Measurements from ENCODE around the gene NDRG3.

DNA sequence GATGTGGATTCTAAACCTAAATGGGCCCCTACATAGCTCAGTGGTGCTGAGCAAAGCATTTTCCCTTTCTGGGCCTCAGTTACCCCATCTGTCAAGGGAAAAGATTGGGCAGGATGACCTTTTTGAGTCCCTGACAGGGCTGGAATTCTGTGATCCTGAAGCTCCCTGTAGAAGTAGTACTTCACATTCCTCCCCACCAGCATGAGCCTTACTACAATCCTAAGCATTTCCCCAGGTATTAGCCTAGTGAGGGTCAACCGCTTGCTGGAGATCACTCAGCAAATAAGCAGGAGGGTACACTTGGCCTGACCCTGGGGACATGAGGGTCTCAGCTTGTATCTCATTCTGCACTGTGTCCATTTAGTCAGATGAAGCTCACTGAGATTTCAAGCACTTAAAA lies 13.4 kb downstream of the NDRG3 start:
- TF ChIP-seq, protein P1, sequence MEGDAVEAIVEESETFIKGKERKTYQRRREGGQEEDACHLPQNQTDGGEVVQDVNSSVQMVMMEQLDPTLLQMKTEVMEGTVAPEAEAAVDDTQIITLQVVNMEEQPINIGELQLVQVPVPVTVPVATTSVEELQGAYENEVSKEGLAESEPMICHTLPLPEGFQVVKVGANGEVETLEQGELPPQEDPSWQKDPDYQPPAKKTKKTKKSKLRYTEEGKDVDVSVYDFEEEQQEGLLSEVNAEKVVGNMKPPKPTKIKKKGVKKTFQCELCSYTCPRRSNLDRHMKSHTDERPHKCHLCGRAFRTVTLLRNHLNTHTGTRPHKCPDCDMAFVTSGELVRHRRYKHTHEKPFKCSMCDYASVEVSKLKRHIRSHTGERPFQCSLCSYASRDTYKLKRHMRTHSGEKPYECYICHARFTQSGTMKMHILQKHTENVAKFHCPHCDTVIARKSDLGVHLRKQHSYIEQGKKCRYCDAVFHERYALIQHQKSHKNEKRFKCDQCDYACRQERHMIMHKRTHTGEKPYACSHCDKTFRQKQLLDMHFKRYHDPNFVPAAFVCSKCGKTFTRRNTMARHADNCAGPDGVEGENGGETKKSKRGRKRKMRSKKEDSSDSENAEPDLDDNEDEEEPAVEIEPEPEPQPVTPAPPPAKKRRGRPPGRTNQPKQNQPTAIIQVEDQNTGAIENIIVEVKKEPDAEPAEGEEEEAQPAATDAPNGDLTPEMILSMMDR (conservative IDR thresholded peaks at IDR 0.05; ENCODE audit: low read length): no peak
- no peak for TF ChIP-seq EZH2phosphoT487 (IDR thresholded peaks at IDR 0.05; ENCODE audit: borderline replicate concordance, low read depth, low read length)
